SK-N-SH treated with all-trans-retinoic acid at 6 μM for 48 hours (cell line): ENCODE measurements around the gene IFNL3.

Source experiments
- ATAC-seq: fragments of 200-7000 bp; cut with Tn5 transposase; 3 replicates; pipeline ENCODE4 v1.9.1; 2020; ENCODE audit warnings: mild to moderate bottlenecking, moderate library complexity
- ARNTL ChIP-seq: fragments of 450-650 bp; formaldehyde crosslinking; IDR thresholded peaks from 2 replicates; pipeline ENCODE4 v1.5.0; 2020; ENCODE audit warnings: low read depth, mild to moderate bottlenecking, moderate library complexity, borderline replicate concordance
- BACH2 ChIP-seq: fragments of 250-450 bp; sonication (Bioruptor Pico); IDR thresholded peaks from 2 replicates; pipeline ENCODE4 v1.9.0; 2021; ENCODE audit warnings: mild to moderate bottlenecking, borderline replicate concordance
- CSRNP3 ChIP-seq: fragments of 250-450 bp; sonication (Bioruptor Pico); IDR thresholded peaks from 2 replicates; pipeline ENCODE4 v1.5.1; 2021; ENCODE audit warnings: mild to moderate bottlenecking, moderate library complexity
- ESRRG ChIP-seq: fragments of 250-450 bp; sonication (Bioruptor Pico); IDR thresholded peaks from 2 replicates; pipeline ENCODE4 v1.6.1; 2021; ENCODE audit warnings: mild to moderate bottlenecking
- ISL1 ChIP-seq: fragments of 250-450 bp; sonication (Bioruptor Pico); IDR thresholded peaks from 2 replicates; pipeline ENCODE4 v2.1.2; 2022; ENCODE audit warnings: mild to moderate bottlenecking, moderate library complexity
- OSR1 ChIP-seq: fragments of 250-450 bp; sonication (Bioruptor Pico); IDR thresholded peaks from 2 replicates; pipeline ENCODE4 v1.8.0; 2022; ENCODE audit warnings: moderate library complexity, mild to moderate bottlenecking, inconsistent platforms
- PATZ1 ChIP-seq: fragments of 250-450 bp; sonication (Bioruptor Pico); IDR thresholded peaks from 2 replicates; pipeline ENCODE4 v1.8.0; 2020; ENCODE audit warnings: mild to moderate bottlenecking, moderate library complexity, borderline replicate concordance
- RARB ChIP-seq: fragments of 250-450 bp; sonication (Bioruptor Pico); IDR thresholded peaks from 2 replicates; pipeline ENCODE4 v1.8.0; 2021; ENCODE audit warnings: mild to moderate bottlenecking, moderate library complexity
- SNAI2 ChIP-seq: fragments of 250-450 bp; sonication (Bioruptor Pico); IDR thresholded peaks from 2 replicates; pipeline ENCODE4 v1.5.0; 2020; ENCODE audit warnings: mild to moderate bottlenecking, moderate library complexity
- TCF4 ChIP-seq: fragments of 250-450 bp; sonication (Bioruptor Pico); IDR thresholded peaks from 2 replicates; pipeline ENCODE4 v1.8.0; 2021; ENCODE audit warnings: mild to moderate bottlenecking, moderate library complexity, borderline replicate concordance
- TOX ChIP-seq: fragments of 250-450 bp; sonication (Bioruptor Pico); IDR thresholded peaks from 2 replicates; pipeline ENCODE4 v1.8.0; 2021; ENCODE audit warnings: mild to moderate bottlenecking, moderate library complexity, borderline replicate concordance
- ZC3H10 ChIP-seq: fragments of 250-450 bp; sonication (Bioruptor Pico); IDR thresholded peaks from 2 replicates; pipeline ENCODE4 v1.5.1; 2021; ENCODE audit warnings: mild to moderate bottlenecking, moderate library complexity
- ZFP3 ChIP-seq: fragments of 250-450 bp; sonication (Bioruptor Pico); IDR thresholded peaks from 2 replicates; pipeline ENCODE4 v1.5.0; 2020; ENCODE audit warnings: mild to moderate bottlenecking, moderate library complexity
- ZFP30 ChIP-seq: fragments of 450-650 bp; formaldehyde crosslinking; IDR thresholded peaks from 2 replicates; pipeline ENCODE4 v1.5.0; 2022; ENCODE audit warnings: mild to moderate bottlenecking, moderate library complexity
- ZNF565 ChIP-seq: fragments of 450-650 bp; formaldehyde crosslinking; conservative IDR thresholded peaks from 2 replicates; pipeline ENCODE4 v1.5.0; 2020; ENCODE audit warnings: low read depth, mild to moderate bottlenecking, moderate library complexity
- ZNF70 ChIP-seq: fragments of 450-650 bp; formaldehyde crosslinking; IDR thresholded peaks from 2 replicates; pipeline ENCODE4 v1.5.0; 2020; ENCODE audit warnings: mild to moderate bottlenecking, moderate library complexity
- ZNF8 ChIP-seq: fragments of 450-650 bp; formaldehyde crosslinking; IDR thresholded peaks from 2 replicates; pipeline ENCODE4 v1.5.0; 2020; ENCODE audit warnings: mild to moderate bottlenecking, moderate library complexity
- TF ChIP-seq, protein P1 (sequence below): fragments of 250-450 bp; sonication (Bioruptor Pico); IDR thresholded peaks from 2 replicates; pipeline ENCODE4 v1.5.0; 2020; ENCODE audit warnings: mild to moderate bottlenecking, moderate library complexity

The IFNL3 gene

DNA sequence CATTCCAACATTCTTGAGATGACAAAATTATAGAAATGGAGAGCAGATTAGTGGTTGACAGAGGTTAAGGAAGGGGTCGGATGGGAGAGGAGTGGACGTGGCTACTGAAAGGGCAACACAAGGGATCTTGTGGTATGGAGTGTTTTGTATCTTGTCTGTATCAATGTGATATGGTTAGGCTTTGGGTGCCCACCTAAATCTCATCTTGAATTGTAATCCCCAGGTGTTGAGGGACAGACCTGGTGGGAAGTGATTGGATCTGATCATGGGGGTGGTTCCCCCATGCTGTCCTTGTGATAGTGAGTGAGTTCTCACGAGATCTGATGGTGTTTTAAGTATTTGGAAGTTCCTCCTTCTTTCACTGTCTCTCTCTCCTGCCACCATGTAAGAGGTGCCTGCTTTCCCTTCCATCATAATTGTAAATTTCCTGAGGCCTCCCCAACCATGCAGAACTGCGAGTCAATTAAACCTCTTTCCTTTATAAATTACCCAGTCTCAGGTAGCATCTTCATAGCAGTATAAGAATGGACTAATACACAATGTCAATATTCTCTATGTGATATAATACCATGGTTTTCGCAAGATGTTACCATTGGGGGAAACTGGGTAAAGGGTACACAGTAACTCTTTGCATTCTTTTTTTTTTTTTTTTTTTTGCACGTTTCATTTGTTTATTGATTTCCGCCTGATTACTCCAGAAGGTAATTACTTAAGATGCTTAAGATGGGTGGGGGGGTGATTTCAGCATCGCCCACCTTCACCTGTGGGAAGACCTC is 8.8 kb upstream of the IFNL3 start (continued):
- TF ChIP-seq, protein P1, sequence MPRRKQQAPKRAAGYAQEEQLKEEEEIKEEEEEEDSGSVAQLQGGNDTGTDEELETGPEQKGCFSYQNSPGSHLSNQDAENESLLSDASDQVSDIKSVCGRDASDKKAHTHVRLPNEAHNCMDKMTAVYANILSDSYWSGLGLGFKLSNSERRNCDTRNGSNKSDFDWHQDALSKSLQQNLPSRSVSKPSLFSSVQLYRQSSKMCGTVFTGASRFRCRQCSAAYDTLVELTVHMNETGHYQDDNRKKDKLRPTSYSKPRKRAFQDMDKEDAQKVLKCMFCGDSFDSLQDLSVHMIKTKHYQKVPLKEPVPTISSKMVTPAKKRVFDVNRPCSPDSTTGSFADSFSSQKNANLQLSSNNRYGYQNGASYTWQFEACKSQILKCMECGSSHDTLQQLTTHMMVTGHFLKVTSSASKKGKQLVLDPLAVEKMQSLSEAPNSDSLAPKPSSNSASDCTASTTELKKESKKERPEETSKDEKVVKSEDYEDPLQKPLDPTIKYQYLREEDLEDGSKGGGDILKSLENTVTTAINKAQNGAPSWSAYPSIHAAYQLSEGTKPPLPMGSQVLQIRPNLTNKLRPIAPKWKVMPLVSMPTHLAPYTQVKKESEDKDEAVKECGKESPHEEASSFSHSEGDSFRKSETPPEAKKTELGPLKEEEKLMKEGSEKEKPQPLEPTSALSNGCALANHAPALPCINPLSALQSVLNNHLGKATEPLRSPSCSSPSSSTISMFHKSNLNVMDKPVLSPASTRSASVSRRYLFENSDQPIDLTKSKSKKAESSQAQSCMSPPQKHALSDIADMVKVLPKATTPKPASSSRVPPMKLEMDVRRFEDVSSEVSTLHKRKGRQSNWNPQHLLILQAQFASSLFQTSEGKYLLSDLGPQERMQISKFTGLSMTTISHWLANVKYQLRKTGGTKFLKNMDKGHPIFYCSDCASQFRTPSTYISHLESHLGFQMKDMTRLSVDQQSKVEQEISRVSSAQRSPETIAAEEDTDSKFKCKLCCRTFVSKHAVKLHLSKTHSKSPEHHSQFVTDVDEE (CRISPR knock-in tag) = no peak

DNA sequence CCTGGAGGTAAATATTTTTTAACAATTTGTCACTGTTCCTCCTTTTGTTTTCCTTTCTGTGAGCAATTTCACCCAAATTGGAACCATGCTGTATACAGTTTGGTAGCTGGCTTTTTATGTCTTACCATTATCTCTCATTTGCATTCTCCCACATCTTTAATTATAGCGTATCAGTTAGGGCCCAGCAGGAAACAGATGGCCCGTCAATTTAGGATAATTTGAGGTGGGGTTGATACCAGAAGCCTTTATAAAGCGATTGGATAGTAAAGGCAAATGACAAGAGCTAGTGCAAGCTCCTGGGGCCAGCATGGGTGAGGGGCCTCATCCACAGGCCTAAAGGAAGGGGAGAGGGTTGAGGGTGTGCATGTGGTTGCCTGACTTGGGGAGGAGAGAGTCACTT is 7.7 kb upstream of the IFNL3 start:
- TF ChIP-seq RARB (CRISPR knock-in tag) (no peak), TOX (CRISPR knock-in tag) (no peak), TCF4 (CRISPR knock-in tag) (peak; percentile 73; the same call in 1 of the 2 replicates)
- no peak for ATAC-seq

GRCh38 chr19:39251846-39252245 is 7.0 kb upstream of the IFNL3 start:
- no peak for TF ChIP-seq PATZ1 (CRISPR knock-in tag)
- TF ChIP-seq ZC3H10 (CRISPR knock-in tag) = no peak
- no peak for TF ChIP-seq ZNF70 (CRISPR knock-in tag)
- no peak for TF ChIP-seq CSRNP3 (CRISPR knock-in tag)
- TF ChIP-seq SNAI2 (CRISPR knock-in tag) = no peak
- no peak for TF ChIP-seq BACH2 (CRISPR knock-in tag)
- no peak for TF ChIP-seq ARNTL (CRISPR knock-in tag)
- TF ChIP-seq TOX (CRISPR knock-in tag) = no peak
- no peak for TF ChIP-seq ZNF565
- TF ChIP-seq OSR1 = no peak
- ATAC-seq = no peak

DNA sequence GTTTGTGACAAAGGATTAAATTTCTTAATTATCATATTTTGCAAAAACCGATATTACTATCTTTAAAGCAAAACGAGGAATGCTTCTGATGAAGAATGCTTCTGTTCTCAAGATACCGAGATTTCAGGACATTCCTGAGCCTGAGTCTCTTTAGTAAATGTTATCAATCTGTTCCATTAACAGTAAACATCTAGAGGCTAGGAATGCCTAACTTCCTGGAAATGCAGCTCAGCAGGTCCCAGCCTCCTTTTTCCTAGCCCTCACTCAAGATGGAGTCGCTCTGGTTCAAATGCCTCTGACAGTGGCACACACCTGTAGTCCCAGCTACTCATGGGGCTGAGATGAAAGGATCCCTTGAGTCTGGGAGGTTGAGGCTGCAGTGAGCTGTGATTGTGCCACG is 6.3 kb upstream of the IFNL3 start:
- no peak for ATAC-seq
- no peak for TF ChIP-seq SNAI2 (CRISPR knock-in tag)

- TF ChIP-seq ZNF70 (CRISPR knock-in tag) (no peak), ESRRG (no peak)
- ATAC-seq = no peak
Observed at GRCh38 chr19:39248806-39249205, 4.0 kb upstream of the IFNL3 start, which contains the start of gene IFNL4. Gene IFNL4, minus strand, starts transcription at chr19:39248856.

GRCh38 chr19:39247701-39248664 is 3.2 kb upstream of the IFNL3 start:
- TF ChIP-seq TOX (CRISPR knock-in tag) (no peak), ZNF8 (no peak), ZFP3 (CRISPR knock-in tag) (no peak), ISL1 (CRISPR knock-in tag) (no peak), RARB (CRISPR knock-in tag) (no peak), ZFP30 (CRISPR knock-in tag) (no peak), SNAI2 (CRISPR knock-in tag) (no peak)
- TF ChIP-seq, all 23 proteins: peak for 0
- no peak for ATAC-seq
